Duodenal mucosa (tissue), 2 donors: Measurements from ENCODE around the gene PWWP2A.

Experiments
- H3K27ac ChIP-seq: one replicate; pipeline ENCODE4 v1.7.0; 2013; ENCODE audit warnings: low read depth, low read length
- H3K27me3 ChIP-seq, 2 donors: one replicate each; pipeline ENCODE4 v1.7.0; 2013; ENCODE audit warnings: low read length in 2 of 2, control low read depth in 1 of 2; ENCODE audit not compliant: insufficient read depth in 2 of 2, control insufficient read depth in 1 of 2
- H3K36me3 ChIP-seq, 2 donors: one replicate each; pipeline ENCODE4 v1.7.0; 2013; ENCODE audit warnings: low read length in 2 of 2, control low read depth in 1 of 2; ENCODE audit not compliant: insufficient read depth in 2 of 2, control insufficient read depth in 1 of 2
- H3K4me1 ChIP-seq, 2 donors: one replicate each; pipeline ENCODE4 v1.7.0; 2013; ENCODE audit warnings: low read length in 2 of 2, control low read depth in 1 of 2; ENCODE audit not compliant: insufficient read depth in 2 of 2, control insufficient read depth in 1 of 2
- H3K4me3 ChIP-seq, 2 donors: one replicate each; pipeline ENCODE4 v1.7.0; 2013; ENCODE audit warnings: low read length in 2 of 2, low read depth in 1 of 2
- H3K9ac ChIP-seq, 2 donors: one replicate each; pipeline ENCODE4 v1.7.0; 2013; ENCODE audit warnings: low read length in 2 of 2, low read depth in 1 of 2
- H3K9me3 ChIP-seq, 2 donors: one replicate each; pipeline ENCODE4 v1.7.0; 2013; ENCODE audit warnings: low read length in 2 of 2, control low read depth in 1 of 2; ENCODE audit not compliant: control insufficient read depth in 1 of 2

Gene PWWP2A

DNA sequence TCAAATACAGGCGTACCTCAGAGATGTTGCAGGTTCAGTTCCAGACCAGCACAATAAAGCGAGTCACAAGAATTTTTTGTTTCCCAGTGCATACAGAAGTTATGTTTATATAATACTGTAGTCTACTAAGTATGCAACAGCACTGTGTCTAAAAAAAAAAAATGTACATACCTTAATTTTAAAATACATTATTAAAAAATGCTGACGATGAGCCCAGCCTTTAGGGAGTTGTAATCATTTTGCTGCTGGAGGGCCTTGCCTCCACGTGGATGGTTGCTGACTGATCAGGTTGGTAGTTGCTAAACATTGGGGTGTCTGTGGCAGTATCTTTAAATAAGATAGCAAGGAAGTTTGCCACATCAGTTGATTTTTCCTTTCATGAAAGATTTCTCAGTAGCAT lies 62.0 kb downstream of the PWWP2A start:
- Histone ChIP-seq H3K36me3 (peaks cover 22 to 66% of the 10 kb centered on the region in 2 donors), H3K27me3 (no peaks in the 10 kb centered on the region), H3K27ac (no peak overlapping the region), H3K4me1 (no peaks in the 10 kb centered on the region), H3K9me3 (no peaks in the 10 kb centered on the region), H3K4me3 (no peak overlapping the region), H3K9ac (no peak overlapping the region)

DNA sequence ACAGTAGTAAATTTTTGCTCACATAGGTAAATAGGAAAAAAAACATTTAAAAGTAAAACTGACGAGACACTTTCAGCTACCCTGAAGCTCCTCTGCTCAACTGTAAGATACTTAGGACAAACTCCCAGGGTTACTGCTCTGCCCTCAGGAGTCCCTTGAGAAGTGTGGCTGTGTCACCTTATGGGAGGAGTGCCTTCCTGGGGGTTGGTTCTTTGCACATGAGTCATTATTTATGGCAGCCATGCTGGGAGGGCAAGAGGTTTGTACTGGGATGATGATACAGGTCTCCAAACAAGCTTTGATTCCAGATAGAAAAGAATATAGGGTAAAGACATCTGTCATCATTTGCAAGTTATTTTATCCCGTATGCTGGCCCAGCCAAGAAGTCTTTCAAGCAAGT lies 64.4 kb downstream of the PWWP2A start:
- Histone ChIP-seq H3K36me3 (peaks cover 13 to 66% of the 10 kb centered on the region in 2 donors), H3K4me1 (no peaks in the 10 kb centered on the region), H3K9me3 (no peaks in the 10 kb centered on the region), H3K27me3 (no peaks in the 10 kb centered on the region), H3K4me3 (no peak overlapping the region), H3K9ac (no peak overlapping the region), H3K27ac (no peak overlapping the region)

DNA sequence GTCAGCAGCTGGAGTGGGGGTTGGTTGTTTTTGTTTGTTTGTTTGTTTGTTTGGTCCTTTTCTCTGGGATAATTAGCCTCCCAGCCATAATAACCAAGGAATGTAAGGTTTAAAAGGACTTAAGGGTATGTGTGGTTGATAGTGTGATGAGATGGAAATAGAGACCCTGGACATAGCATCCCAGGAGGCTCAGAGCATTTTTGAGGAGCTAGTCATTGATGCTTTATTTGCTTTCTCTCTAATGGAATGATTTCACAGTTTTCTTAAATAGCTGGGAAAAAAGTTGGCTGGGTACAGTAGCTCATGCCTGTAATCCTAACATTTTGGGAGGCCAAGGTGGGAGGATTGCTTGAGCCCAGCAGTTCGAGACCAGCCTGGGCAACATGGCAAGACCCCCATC lies 65.2 kb downstream of the PWWP2A start:
- Histone ChIP-seq H3K4me3 (no peak overlapping the region), H3K27me3 (no peaks in the 10 kb centered on the region), H3K36me3 (peaks cover 16 to 64% of the 10 kb centered on the region in 2 donors)

DNA sequence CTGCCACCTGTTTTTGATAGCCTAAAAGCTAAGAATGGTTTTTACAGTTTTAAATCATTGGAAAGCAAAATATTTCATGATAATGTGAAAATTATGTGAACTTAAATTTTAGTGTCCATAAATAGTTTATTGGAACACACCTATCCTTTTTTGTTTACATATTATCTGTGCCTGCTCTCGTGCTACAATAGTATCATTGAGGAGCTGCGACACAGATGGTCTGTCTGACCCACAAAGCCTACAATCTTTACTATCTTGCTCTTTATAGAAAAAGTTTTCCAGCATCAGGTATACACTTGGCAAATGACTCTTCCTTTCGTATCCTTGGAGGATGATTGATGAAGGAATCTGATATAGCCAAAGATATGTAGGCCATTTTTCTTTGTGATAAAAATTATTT lies 70.2 kb downstream of the PWWP2A start:
- Histone ChIP-seq H3K9me3 (no peaks in the 10 kb centered on the region), H3K4me3 (no peak overlapping the region), H3K27ac (no peak overlapping the region), H3K36me3 (peaks cover 21 to 54% of the 10 kb centered on the region in 2 donors), H3K9ac (no peak overlapping the region), H3K4me1 (no peaks in the 10 kb centered on the region), H3K27me3 (no peaks in the 10 kb centered on the region)

More for the DNA sequence above, 65.2 kb downstream of the PWWP2A start:
- no peaks in the 10 kb centered on the region for H3K4me1 ChIP-seq
- H3K27ac ChIP-seq: no peak overlapping the region
- no peaks in the 10 kb centered on the region for H3K9me3 ChIP-seq
- no peak overlapping the region for H3K9ac ChIP-seq

DNA sequence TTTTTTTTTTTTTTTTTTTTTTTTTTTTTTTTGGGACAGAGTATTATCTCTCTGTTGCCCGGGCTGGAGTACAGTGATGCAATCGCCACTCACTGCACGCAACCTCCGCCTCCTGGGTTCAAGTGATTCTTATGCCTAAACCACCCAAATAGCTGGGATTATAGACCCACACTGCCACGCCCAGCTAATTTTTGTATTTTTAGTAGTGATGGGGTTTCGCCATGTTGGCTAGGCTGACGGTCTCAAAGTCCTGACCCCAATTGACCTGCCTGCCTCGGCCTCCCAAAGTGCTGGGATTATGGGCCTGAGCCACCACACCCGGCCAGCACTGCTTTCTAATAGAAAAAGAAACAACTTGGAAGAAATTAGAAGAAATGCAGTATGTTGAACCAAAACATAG lies 71.1 kb downstream of the PWWP2A start:
- H3K27me3 ChIP-seq: no peaks in the 10 kb centered on the region
- H3K4me1 ChIP-seq: no peaks in the 10 kb centered on the region
- H3K27ac ChIP-seq: no peak overlapping the region
- no peak overlapping the region for H3K4me3 ChIP-seq
- H3K9me3 ChIP-seq: no peaks in the 10 kb centered on the region
- H3K36me3 ChIP-seq: peaks cover 18 to 54% of the 10 kb centered on the region in 2 donors
- H3K9ac ChIP-seq: no peak overlapping the region

DNA sequence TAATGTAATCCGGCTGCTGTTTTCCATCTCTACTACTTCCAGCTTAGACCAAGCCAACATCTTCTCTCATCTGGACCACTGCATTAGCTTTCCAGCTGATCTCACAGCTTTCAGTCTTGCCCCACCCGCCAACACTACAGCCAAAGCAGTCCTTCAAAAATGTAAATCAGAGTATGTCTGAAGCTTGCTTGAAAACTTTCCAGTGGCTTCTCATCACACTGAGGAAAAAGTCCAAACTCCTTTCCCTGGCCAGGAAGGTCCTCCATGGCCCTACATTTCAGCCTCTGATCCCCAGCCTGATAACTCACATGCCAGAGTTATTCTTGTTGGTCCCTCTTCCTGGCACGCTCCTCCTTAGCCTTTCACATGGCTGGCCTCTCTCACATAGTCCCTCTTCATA lies 71.8 kb downstream of the PWWP2A start:
- Histone ChIP-seq H3K36me3 (peaks cover 18 to 49% of the 10 kb centered on the region in 2 donors), H3K27me3 (no peaks in the 10 kb centered on the region), H3K27ac (no peak overlapping the region), H3K9ac (no peak overlapping the region), H3K9me3 (no peaks in the 10 kb centered on the region), H3K4me1 (no peaks in the 10 kb centered on the region), H3K4me3 (no peak overlapping the region)

DNA sequence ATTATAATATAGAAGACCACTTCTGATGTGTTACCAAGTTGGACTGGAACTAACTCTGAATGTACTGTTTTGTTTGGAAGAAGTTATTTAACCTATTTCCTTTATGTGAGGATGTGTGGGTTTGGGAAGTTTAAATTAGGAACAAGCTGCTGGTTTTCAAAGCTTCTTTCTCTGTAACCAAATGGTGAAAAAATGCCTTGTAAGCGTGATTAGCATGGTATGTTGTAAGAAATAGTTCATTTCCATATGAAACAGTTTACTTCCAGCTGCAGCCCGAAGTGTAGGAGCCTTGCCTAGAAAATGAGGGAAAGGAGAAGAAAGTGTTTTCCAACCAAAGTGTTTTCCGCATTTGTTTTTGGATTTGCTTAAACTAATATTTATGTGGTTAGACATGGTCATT lies 74.3 kb downstream of the PWWP2A start:
- no peaks in the 10 kb centered on the region for H3K27me3 ChIP-seq
- H3K9me3 ChIP-seq: no peaks in the 10 kb centered on the region
- peaks cover 9 to 33% of the 10 kb centered on the region in 2 donors for H3K36me3 ChIP-seq
- H3K4me1 ChIP-seq: no peaks in the 10 kb centered on the region
- no peak overlapping the region for H3K9ac ChIP-seq
- no peak overlapping the region for H3K27ac ChIP-seq
- H3K4me3 ChIP-seq: no peak overlapping the region

GRCh38 chr5:160044391-160044804 lies 74.9 kb downstream of the PWWP2A start:
- no peaks in the 10 kb centered on the region for H3K9me3 ChIP-seq
- no peak overlapping the region for H3K27ac ChIP-seq
- no peak overlapping the region for H3K9ac ChIP-seq
- no peaks in the 10 kb centered on the region for H3K27me3 ChIP-seq
- no peak overlapping the region for H3K4me3 ChIP-seq
- no peaks in the 10 kb centered on the region for H3K4me1 ChIP-seq
- H3K36me3 ChIP-seq: peaks cover 9 to 28% of the 10 kb centered on the region in 2 donors

DNA sequence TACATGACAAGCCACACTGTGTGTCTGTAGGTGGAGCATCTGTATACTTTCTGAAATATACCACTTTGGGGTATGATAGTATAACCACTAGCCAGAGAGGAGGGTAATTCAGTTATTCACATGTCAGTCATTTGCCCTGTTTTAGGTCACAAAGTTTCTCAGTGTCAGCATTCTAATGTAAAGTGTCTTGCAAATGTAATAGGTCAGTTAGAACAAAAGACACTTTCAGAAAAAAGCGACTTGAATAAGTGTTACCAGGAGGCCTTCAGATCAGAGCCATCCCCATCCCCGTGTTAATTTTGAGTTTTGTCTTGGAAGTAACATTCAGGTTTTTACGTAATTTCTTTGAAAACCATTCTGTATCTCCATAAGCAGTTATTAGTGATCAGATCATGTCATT lies 76.6 kb downstream of the PWWP2A start:
- Histone ChIP-seq H3K4me1 (no peaks in the 10 kb centered on the region), H3K9me3 (no peaks in the 10 kb centered on the region), H3K36me3 (peaks cover 7 to 25% of the 10 kb centered on the region in 2 donors), H3K9ac (no peak overlapping the region), H3K27me3 (no peaks in the 10 kb centered on the region), H3K4me3 (no peak overlapping the region), H3K27ac (no peak overlapping the region)
